Activated T-cell treated with anti-CD3 and anti-CD28 coated beads, Interleukin-2, amount 50 U/mL, for 24 hours (primary cell): Measurements from ENCODE around the gene OR52I2.

Source experiments
- DNase-seq: peaks from one replicate; pipeline ENCODE4 v3.0.0-alpha.2; 2020
- H3K27ac Mint-ChIP-seq: 2 replicates; pipeline ENCODE4 v1.8.0; 2020; ENCODE audit warnings: mild to moderate bottlenecking, mixed read lengths
- H3K27me3 Mint-ChIP-seq: 2 replicates; pipeline ENCODE4 v1.8.0; 2020; ENCODE audit warnings: mixed read lengths
- H3K36me3 Mint-ChIP-seq: 2 replicates; pipeline ENCODE4 v1.8.0; 2020; ENCODE audit warnings: low read depth, mixed read lengths
- H3K4me1 Mint-ChIP-seq: 2 replicates; pipeline ENCODE4 v1.8.0; 2020; ENCODE audit warnings: low read depth, mixed read lengths
- H3K4me3 Mint-ChIP-seq: 2 replicates; pipeline ENCODE4 v1.8.0; 2020; ENCODE audit warnings: mild to moderate bottlenecking, moderate library complexity, mixed read lengths
- H3K9me3 Mint-ChIP-seq: 2 replicates; pipeline ENCODE4 v1.8.0; 2020; ENCODE audit warnings: mixed read lengths

Gene OR52I2

GRCh38 chr11:4636962-4637661 lies 55.6 kb downstream of the OR52I2 start, which contains the start of gene OR51D1:
OR51D1 (plus strand) TSS chr11:4637477; CDS start chr11:4639791, 2,314 bp downstream.
- H3K36me3 Mint-ChIP-seq: no peaks in the 10 kb centered on the region
- no peaks in the 10 kb centered on the region for H3K4me1 Mint-ChIP-seq
- no peak within 1 kb of the TSS for H3K27ac Mint-ChIP-seq
- H3K4me3 Mint-ChIP-seq: no peak within 1 kb of the TSS
- H3K9me3 Mint-ChIP-seq: no peaks in the 10 kb centered on the region
- peak; percentile 78 for DNase-seq
- H3K27me3 Mint-ChIP-seq: peaks cover 16% of the 10 kb centered on the region

GRCh38 chr11:4637662-4638047 lies 56.1 kb downstream of the OR52I2 start:
- Mint-ChIP-seq H3K4me1 (no peaks in the 10 kb centered on the region), H3K36me3 (no peaks in the 10 kb centered on the region), H3K9me3 (no peaks in the 10 kb centered on the region), H3K4me3 (no peak overlapping the region), H3K27me3 (peaks cover 12% of the 10 kb centered on the region), H3K27ac (no peak overlapping the region)
- DNase-seq: no peak

- Mint-ChIP-seq H3K27me3 (peaks cover 21% of the 10 kb centered on the region), H3K27ac (no peak overlapping the region), H3K4me1 (no peaks in the 10 kb centered on the region), H3K36me3 (no peaks in the 10 kb centered on the region), H3K9me3 (no peaks in the 10 kb centered on the region), H3K4me3 (no peak overlapping the region)
- DNase-seq: no peak
Observed at GRCh38 chr11:4639931-4640330, 58.4 kb downstream of the OR52I2 start.

GRCh38 chr11:4641501-4641900 lies 60.0 kb downstream of the OR52I2 start:
- H3K27ac Mint-ChIP-seq: no peak overlapping the region
- no peaks in the 10 kb centered on the region for H3K36me3 Mint-ChIP-seq
- no peaks in the 10 kb centered on the region for H3K9me3 Mint-ChIP-seq
- no peak overlapping the region for H3K4me3 Mint-ChIP-seq
- H3K4me1 Mint-ChIP-seq: no peaks in the 10 kb centered on the region
- DNase-seq: no peak
- peaks cover 21% of the 10 kb centered on the region for H3K27me3 Mint-ChIP-seq

GRCh38 chr11:4642043-4642442 lies 60.5 kb downstream of the OR52I2 start:
- H3K27me3 Mint-ChIP-seq: peaks cover 21% of the 10 kb centered on the region
- no peak overlapping the region for H3K4me3 Mint-ChIP-seq

More at GRCh38 chr11:4642043-4642442, 60.5 kb downstream of the OR52I2 start:
- no peak overlapping the region for H3K27ac Mint-ChIP-seq
- no peaks in the 10 kb centered on the region for H3K9me3 Mint-ChIP-seq
- H3K4me1 Mint-ChIP-seq: no peaks in the 10 kb centered on the region
- H3K36me3 Mint-ChIP-seq: no peaks in the 10 kb centered on the region
- DNase-seq: no peak
